ENCODE results near the gene SDK1.
"Not testable (repeated sequence)": the region's sequence is repeated elsewhere in the genome, so short reads cannot be mapped to it uniquely, and the experiment has no call there.

SDK1 gene

GRCh38 chr7:3955751-3956696, 655.0 kb downstream of the SDK1 start:
- Mint-ChIP-seq H3K36me3 (ENCODE audit: low read depth) (no peaks in the 10 kb centered on the region), H3K9me3 (no peaks in the 10 kb centered on the region), H3K4me3 (no peak overlapping the region), H3K4me1 (ENCODE audit: low read depth) (peaks cover 4% of the 10 kb centered on the region), H3K27ac (no peak overlapping the region), H3K27me3 (peaks cover 6% of the 10 kb centered on the region)
- DNase-seq: no peak

DNA sequence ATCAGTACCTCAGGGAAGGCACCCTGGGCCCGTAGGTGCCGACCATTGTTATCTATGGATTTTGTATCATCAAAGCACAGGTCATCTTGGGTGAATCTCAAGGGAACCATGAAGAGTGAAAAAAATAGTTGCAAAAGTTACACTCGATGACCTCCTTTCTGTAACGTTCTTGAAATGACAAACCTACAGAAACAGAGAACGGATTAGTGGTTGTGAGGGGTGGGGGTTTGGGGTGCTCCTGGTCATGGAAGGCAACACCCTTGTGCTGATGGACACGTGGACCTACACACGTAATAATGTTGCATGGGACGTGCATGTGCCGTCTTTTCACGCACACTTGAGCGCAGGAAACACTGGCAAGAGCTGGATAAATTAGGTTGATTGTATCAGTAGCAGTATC, 655.9 kb downstream of the SDK1 start:
- Mint-ChIP-seq H3K27ac (no peak overlapping the region), H3K27me3 (peaks cover 6% of the 10 kb centered on the region), H3K4me3 (no peak overlapping the region), H3K36me3 (ENCODE audit: low read depth) (no peaks in the 10 kb centered on the region), H3K9me3 (no peaks in the 10 kb centered on the region), H3K4me1 (ENCODE audit: low read depth) (peaks cover 4% of the 10 kb centered on the region)
- no peak for DNase-seq

DNA sequence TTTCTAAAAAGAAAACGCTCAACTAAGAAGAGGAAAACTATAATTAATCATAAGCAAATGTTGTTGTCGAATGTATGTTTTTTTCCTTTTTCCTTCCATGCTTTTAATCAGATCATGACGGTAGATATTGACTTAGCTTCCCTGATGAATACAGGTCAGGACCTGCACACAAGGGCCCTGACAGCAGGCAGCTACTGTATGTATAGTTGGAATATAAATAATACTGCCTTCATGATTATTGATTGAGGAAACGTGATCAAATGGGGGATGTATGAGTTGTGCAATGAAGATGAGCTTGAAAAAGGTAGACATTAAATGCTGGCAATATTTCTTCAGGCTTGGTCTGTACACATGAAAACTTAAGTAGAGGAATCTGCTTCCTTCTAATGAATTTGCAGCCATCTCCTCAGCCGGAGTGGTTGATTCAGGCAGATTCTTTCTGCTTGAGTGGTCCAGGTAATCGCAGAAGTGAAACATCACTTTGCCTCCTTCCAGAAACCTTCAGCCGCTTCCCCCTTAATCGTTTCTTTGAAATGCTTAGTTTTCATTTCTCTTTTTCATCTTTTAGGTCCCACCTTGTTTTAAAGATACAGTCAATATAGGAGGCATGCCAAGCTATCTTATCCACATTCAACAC, 656.5 kb downstream of the SDK1 start:
- DNase-seq: no peak
- H3K4me1 Mint-ChIP-seq (ENCODE audit: low read depth): peaks cover 4% of the 10 kb centered on the region
- no peak overlapping the region for H3K4me3 Mint-ChIP-seq
- no peak overlapping the region for H3K27ac Mint-ChIP-seq
- no peaks in the 10 kb centered on the region for H3K36me3 Mint-ChIP-seq (ENCODE audit: low read depth)
- H3K27me3 Mint-ChIP-seq: peaks cover 6% of the 10 kb centered on the region
- no peaks in the 10 kb centered on the region for H3K9me3 Mint-ChIP-seq

GRCh38 chr7:3958109-3958483, 657.0 kb downstream of the SDK1 start:
- no peaks in the 10 kb centered on the region for H3K9me3 Mint-ChIP-seq
- no peak for DNase-seq

GRCh38 chr7:3959364-3959763, 658.3 kb downstream of the SDK1 start:
- no peak for DNase-seq
- Mint-ChIP-seq H3K27ac (no peak overlapping the region), H3K27me3 (peaks cover 6% of the 10 kb centered on the region), H3K36me3 (ENCODE audit: low read depth) (no peaks in the 10 kb centered on the region), H3K4me3 (no peak overlapping the region), H3K9me3 (no peaks in the 10 kb centered on the region), H3K4me1 (ENCODE audit: low read depth) (peaks cover 4% of the 10 kb centered on the region)

More at GRCh38 chr7:3958109-3958483, 657.0 kb downstream of the SDK1 start:
- Mint-ChIP-seq H3K36me3 (ENCODE audit: low read depth) (no peaks in the 10 kb centered on the region), H3K27me3 (peaks cover 6% of the 10 kb centered on the region), H3K27ac (no peak overlapping the region), H3K4me3 (no peak overlapping the region), H3K4me1 (ENCODE audit: low read depth) (peaks cover 4% of the 10 kb centered on the region)

- Mint-ChIP-seq H3K4me1 (ENCODE audit: low read depth) (peaks cover 4% of the 10 kb centered on the region), H3K9me3 (no peaks in the 10 kb centered on the region), H3K4me3 (no peak overlapping the region), H3K36me3 (ENCODE audit: low read depth) (no peaks in the 10 kb centered on the region), H3K27ac (no peak overlapping the region), H3K27me3 (peaks cover 6% of the 10 kb centered on the region)
- no peak for DNase-seq
Observed at GRCh38 chr7:3960050-3960763, 659.2 kb downstream of the SDK1 start.

DNA sequence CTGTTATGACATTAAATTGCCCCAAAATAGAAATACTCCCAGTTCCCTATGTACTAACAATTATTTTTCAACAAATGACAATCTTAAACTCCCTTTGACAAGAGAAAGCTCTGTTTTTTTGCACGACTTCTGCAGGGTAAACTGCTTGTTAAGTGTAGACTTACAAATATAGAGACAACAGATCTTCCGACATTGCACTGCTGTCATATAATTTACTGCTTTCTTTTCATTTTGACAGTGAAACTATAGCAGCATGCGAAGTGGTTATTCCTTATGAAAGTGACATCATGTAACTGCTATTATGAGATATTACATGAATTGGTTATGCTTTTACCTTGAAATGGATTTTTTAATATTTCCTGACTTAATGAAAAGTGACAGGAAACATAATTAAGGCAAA, 659.9 kb downstream of the SDK1 start:
- H3K4me1 Mint-ChIP-seq (ENCODE audit: low read depth): peaks cover 3% of the 10 kb centered on the region
- H3K4me3 Mint-ChIP-seq: no peak overlapping the region
- no peak for DNase-seq
- no peak overlapping the region for H3K27ac Mint-ChIP-seq
- no peaks in the 10 kb centered on the region for H3K36me3 Mint-ChIP-seq (ENCODE audit: low read depth)
- peaks cover 5% of the 10 kb centered on the region for H3K27me3 Mint-ChIP-seq
- no peaks in the 10 kb centered on the region for H3K9me3 Mint-ChIP-seq

DNA sequence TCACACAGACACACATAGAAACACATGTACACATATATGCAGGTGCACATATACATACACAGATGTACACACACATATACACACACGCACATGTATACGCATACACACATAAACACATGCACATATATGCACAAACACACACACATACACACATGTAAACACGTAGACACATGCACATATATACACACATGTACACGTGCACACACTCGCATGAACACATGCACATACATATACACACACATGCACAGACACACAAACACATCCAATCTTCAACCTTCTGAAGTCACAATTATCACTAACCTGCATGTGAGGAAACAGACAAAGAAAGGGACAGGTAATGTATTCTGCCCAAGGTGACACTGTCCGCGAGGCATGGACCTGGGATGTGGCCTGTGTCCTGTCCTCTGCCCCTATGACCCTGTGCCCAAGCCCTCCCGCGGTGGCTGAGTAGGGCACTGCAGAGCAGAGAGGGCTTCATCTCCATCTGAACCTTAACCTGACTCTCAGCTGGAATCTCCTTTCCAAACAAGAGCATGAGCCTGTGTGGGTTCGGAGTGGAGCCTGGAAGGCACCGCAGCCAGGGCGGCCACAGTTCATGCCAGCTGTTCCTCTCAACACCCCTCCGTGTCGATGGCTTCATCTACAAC, 660.9 kb downstream of the SDK1 start:
- no peak for DNase-seq
- no peak overlapping the region for H3K27ac Mint-ChIP-seq
- H3K4me3 Mint-ChIP-seq: no peak overlapping the region
- H3K9me3 Mint-ChIP-seq: no peaks in the 10 kb centered on the region
- no peaks in the 10 kb centered on the region for H3K4me1 Mint-ChIP-seq (ENCODE audit: low read depth)
- no peaks in the 10 kb centered on the region for H3K27me3 Mint-ChIP-seq
- no peaks in the 10 kb centered on the region for H3K36me3 Mint-ChIP-seq (ENCODE audit: low read depth)

DNA sequence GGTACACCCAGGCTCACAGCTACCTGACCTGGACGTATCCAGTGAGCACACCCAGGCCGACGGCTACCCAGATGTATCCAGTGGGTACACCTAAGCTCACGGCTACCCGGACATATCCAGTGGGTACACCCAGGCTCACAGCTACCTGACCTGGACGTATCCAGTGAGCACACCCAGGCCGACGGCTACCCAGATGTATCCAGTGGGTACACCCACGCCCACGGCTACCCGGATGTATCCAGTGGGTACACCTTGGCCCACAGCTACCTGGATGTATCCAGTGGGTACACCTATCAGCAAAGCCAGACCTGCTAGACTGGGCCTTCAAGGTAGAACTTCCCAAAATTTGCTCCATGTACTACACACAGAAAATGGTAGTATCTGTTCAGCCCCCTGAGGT, 662.7 kb downstream of the SDK1 start:
- H3K36me3 Mint-ChIP-seq (ENCODE audit: low read depth); H3K9me3 Mint-ChIP-seq; H3K4me3 Mint-ChIP-seq; DNase-seq; H3K27me3 Mint-ChIP-seq; H3K4me1 Mint-ChIP-seq (ENCODE audit: low read depth); H3K27ac Mint-ChIP-seq: not testable (repeated sequence)

- Mint-ChIP-seq H3K36me3 (ENCODE audit: low read depth) (no peaks in the 10 kb centered on the region), H3K4me3 (no peak overlapping the region), H3K27me3 (no peaks in the 10 kb centered on the region), H3K9me3 (no peaks in the 10 kb centered on the region), H3K4me1 (ENCODE audit: low read depth) (no peaks in the 10 kb centered on the region), H3K27ac (peak overlapping the region; percentile 50)
- no peak for DNase-seq
Observed at GRCh38 chr7:3964980-3965606, 664.0 kb downstream of the SDK1 start.

- no peaks in the 10 kb centered on the region for H3K27me3 Mint-ChIP-seq
- peak overlapping the region; percentile 50 for H3K27ac Mint-ChIP-seq
- no peak overlapping the region for H3K4me3 Mint-ChIP-seq
- no peaks in the 10 kb centered on the region for H3K4me1 Mint-ChIP-seq (ENCODE audit: low read depth)
- no peak for DNase-seq
- no peaks in the 10 kb centered on the region for H3K36me3 Mint-ChIP-seq (ENCODE audit: low read depth)
- no peaks in the 10 kb centered on the region for H3K9me3 Mint-ChIP-seq
Observed at GRCh38 chr7:3965794-3966395, 664.8 kb downstream of the SDK1 start.

DNA sequence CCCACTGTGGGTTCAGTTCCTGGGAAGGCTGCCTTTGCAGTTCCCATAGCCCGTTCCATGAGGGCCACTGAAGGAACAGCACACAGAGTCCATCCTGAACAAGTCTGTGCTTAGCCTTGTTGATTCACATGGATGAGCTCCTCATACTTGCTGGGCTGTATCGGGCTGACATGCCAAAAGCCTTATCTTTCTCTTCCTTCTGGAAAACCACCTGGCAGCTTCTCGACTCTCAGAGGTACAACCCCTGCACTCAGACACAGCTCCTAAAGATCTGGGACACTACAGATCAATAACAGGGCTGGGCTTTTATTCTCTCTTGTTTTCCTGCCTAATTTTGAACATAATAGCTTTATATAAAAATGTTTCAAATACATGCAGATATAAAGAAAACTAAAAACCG, 667.2 kb downstream of the SDK1 start:
- H3K27ac Mint-ChIP-seq: no peak overlapping the region
- H3K4me3 Mint-ChIP-seq: no peak overlapping the region
- no peaks in the 10 kb centered on the region for H3K36me3 Mint-ChIP-seq (ENCODE audit: low read depth)
- no peaks in the 10 kb centered on the region for H3K27me3 Mint-ChIP-seq
- no peak for DNase-seq
- H3K4me1 Mint-ChIP-seq (ENCODE audit: low read depth): no peaks in the 10 kb centered on the region
- H3K9me3 Mint-ChIP-seq: no peaks in the 10 kb centered on the region

DNA sequence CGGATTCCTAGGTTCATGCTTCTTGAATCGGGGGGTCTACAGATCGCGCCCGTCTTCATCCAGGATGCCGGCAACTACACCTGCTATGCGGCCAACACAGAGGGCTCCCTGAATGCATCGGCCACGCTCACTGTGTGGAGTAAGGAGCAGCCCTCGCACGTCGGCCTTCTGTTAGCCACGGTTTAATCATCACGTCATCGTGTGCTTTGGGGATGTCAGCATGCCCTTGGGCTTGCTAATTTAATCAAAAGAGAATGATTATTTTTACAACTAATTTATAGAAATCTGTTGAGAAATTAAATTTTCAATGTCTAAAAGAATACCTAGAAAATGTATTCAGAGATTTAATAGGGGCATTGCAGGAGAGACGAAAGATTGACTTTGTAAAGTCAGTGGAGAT, 668.2 kb downstream of the SDK1 start:
- no peak for DNase-seq
- no peaks in the 10 kb centered on the region for H3K36me3 Mint-ChIP-seq (ENCODE audit: low read depth)
- H3K4me1 Mint-ChIP-seq (ENCODE audit: low read depth): no peaks in the 10 kb centered on the region
- H3K9me3 Mint-ChIP-seq: no peaks in the 10 kb centered on the region
- H3K27ac Mint-ChIP-seq: no peak overlapping the region
- no peak overlapping the region for H3K4me3 Mint-ChIP-seq
- no peaks in the 10 kb centered on the region for H3K27me3 Mint-ChIP-seq

- H3K4me1 Mint-ChIP-seq (ENCODE audit: low read depth): no peaks in the 10 kb centered on the region
- peaks cover 4% of the 10 kb centered on the region for H3K27me3 Mint-ChIP-seq
- H3K27ac Mint-ChIP-seq: no peak overlapping the region
- H3K4me3 Mint-ChIP-seq: no peak overlapping the region
- H3K9me3 Mint-ChIP-seq: no peaks in the 10 kb centered on the region
- H3K36me3 Mint-ChIP-seq (ENCODE audit: low read depth): no peaks in the 10 kb centered on the region
- no peak for DNase-seq
Observed at GRCh38 chr7:3971323-3971722, 670.3 kb downstream of the SDK1 start.
